ENCODE data around the gene SLC31A1.

- TF ChIP-seq EZH2phosphoT487 (IDR thresholded peaks at IDR 0.05; ENCODE audit: insufficient read depth, low read depth) = no peak
- no peak for TF ChIP-seq EZH2 (IDR thresholded peaks at IDR 0.05; ENCODE audit: insufficient read depth, poor library complexity, severe bottlenecking)
Measured at GRCh38 chr9:113237026-113237425, 15.7 kb downstream of the SLC31A1 start.

Data from GM23248 (cell line).